Heart left ventricle (tissue), 13 donors: Measurements from ENCODE around the gene PRKCB.

Source experiments
- POLR2A ChIP-seq, 2 donors: fragments of 450-650 bp; IDR thresholded peaks; one replicate each; pipeline ENCODE4 v1.6.1; 2017; ENCODE audit warnings: antibody characterized with exemption in 2 of 2, mild to moderate bottlenecking in 2 of 2, moderate library complexity in 2 of 2
- TF ChIP-seq, protein P1 (sequence below), 12 donors: fragments of 200-600 bp; sonication (generic) in 4 of 12; IDR thresholded peaks; one replicate each; pipeline versions ENCODE4 v1.5.0 to v1.8.0; 2018 to 2022; ENCODE audit warnings: antibody characterized with exemption in 12 of 12, mild to moderate bottlenecking in 5 of 12
- donor health status: ischemic (EF 13 %, LVEDD 7.1; RV severe dilation, severe dysfunction).
- donor health status: DM: no; HTN: yes; CAD: no.
- donor health status: DM: no; HTN: no; CAD: no.
- donor health status: ischemic (EF 25% LVEDD 6.9; RV normal size, moderate dysfunction).
- donor health status: ischemic (EF 25% LVEDD 5.7; RV mildly dilated, moderate dysfunction).
- donor health status: ischemic (EF 35%, LVEDD 5.7; RV mildly dilated, moderate dysfunction).
- donor health status: nonischemic (EF 11% LVEDD 7.7; RV severe dilation, severe dysfunction).
- donor health status: DM: yes; HTN: yes; CAD: no.
- donor health status: PGD.
- donor health status: ischemic (EF 29% LVEDD 5.4; RV normal size, mild dysfunction).
- donor health status: nonischemic (EF 23%, LVEDD 6.1; RV moderate dilation, normal function).

DNA sequence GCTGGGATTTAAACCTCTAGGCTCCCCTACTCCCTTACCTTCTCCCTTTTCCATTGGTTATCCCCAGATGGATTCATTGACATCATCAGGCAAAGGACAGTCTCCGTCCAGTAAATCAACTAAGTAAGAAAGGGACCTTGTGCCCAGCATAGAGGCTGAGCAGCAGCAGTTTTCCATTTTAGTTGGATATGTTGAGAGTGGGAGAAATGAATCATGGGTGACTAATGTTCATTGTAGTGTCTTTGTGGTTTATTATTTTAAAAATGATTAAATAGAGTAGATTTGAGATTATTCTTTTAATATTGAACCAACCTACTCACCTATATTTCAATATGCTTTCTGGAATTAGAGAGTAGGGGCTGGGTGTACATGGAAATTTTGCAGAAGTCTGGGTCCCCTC, 321.0 kb downstream of the PRKCB start:
- TF ChIP-seq, protein P1, sequence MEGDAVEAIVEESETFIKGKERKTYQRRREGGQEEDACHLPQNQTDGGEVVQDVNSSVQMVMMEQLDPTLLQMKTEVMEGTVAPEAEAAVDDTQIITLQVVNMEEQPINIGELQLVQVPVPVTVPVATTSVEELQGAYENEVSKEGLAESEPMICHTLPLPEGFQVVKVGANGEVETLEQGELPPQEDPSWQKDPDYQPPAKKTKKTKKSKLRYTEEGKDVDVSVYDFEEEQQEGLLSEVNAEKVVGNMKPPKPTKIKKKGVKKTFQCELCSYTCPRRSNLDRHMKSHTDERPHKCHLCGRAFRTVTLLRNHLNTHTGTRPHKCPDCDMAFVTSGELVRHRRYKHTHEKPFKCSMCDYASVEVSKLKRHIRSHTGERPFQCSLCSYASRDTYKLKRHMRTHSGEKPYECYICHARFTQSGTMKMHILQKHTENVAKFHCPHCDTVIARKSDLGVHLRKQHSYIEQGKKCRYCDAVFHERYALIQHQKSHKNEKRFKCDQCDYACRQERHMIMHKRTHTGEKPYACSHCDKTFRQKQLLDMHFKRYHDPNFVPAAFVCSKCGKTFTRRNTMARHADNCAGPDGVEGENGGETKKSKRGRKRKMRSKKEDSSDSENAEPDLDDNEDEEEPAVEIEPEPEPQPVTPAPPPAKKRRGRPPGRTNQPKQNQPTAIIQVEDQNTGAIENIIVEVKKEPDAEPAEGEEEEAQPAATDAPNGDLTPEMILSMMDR (IDR thresholded peaks at IDR 0.05), result no peak
- TF ChIP-seq POLR2A (IDR thresholded peaks at IDR 0.05), result no peak
